H1 (cell line): Measurements from ENCODE around the gene NKPD1. TPM values are rescaled to one million over a fixed set of nuclear protein-coding genes. Genes with fewer than 3 reads are reported as not detected.

Experiments
- CTCF ChIA-PET: fragments of 300-600 bp; sonication (Branson Sonifier 250); formaldehyde crosslinking; loops from one replicate; lab custom pipeline; 2021; ENCODE audit not compliant: partially characterized antibody; lab: Charles Lee
- POLR2A ChIA-PET: fragments of 300-600 bp; sonication (Branson Sonifier 250); formaldehyde crosslinking; loops from one replicate; lab custom pipeline; 2021; ENCODE audit warnings: inconsistent platforms; ENCODE audit not compliant: partially characterized antibody; lab: Charles Lee
- DNase-seq, 2 experiments: peaks; one replicate each; pipeline versions ENCODE4 v3.0.0 to v3.0.0-alpha.2; 2010 to 2022; ENCODE audit warnings: low spot score in 2 of 2, low read depth in 1 of 2, mixed read lengths in 1 of 2
- FAIRE-seq: peaks from 2 replicates; lab custom pipeline; 2011; peaks lifted over from hg19 to GRCh38; lab: Jason Lieb, UNC
- H2AFZ ChIP-seq: 2 replicates; pipeline ENCODE4 v1.8.1; 2012; ENCODE audit warnings: low read length, inconsistent platforms
- H2AK5ac ChIP-seq: 2 replicates; pipeline ENCODE4 v1.6.1; 2013; ENCODE audit warnings: low read depth, low read length
- H2BK120ac ChIP-seq: replicated peaks from 2 replicates; pipeline ENCODE3; 2013; ENCODE audit warnings: low read depth, low read length, inconsistent platforms
- H2BK12ac ChIP-seq: 2 replicates; pipeline ENCODE4 v1.6.1; 2013; ENCODE audit warnings: low read depth, low read length
- H2BK15ac ChIP-seq: 2 replicates; pipeline ENCODE4 v1.6.1; 2013; ENCODE audit warnings: low read length
- H2BK20ac ChIP-seq: 2 replicates; pipeline ENCODE4 v1.6.1; 2013; ENCODE audit warnings: low read length
- H2BK5ac ChIP-seq: 2 replicates; pipeline ENCODE4 v1.6.1; 2013; ENCODE audit warnings: low read depth, low read length
- H3K14ac ChIP-seq: 2 replicates; pipeline ENCODE4 v1.6.1; 2013; ENCODE audit warnings: inconsistent platforms; ENCODE audit not compliant: insufficient read length
- H3K18ac ChIP-seq: 2 replicates; pipeline ENCODE4 v1.6.1; 2013; ENCODE audit warnings: low read length; ENCODE audit errors: extremely low read depth
- H3K23ac ChIP-seq: 2 replicates; pipeline ENCODE4 v1.6.1; 2013; ENCODE audit warnings: inconsistent platforms; ENCODE audit not compliant: insufficient read length
- H3K23me2 ChIP-seq: 2 replicates; pipeline ENCODE4 v1.6.1; 2013; ENCODE audit warnings: low read depth, low read length
- H3K27ac ChIP-seq: 2 replicates; pipeline ENCODE4 v1.6.1; 2011; ENCODE audit warnings: low read depth, low read length, inconsistent platforms
- H3K27me3 ChIP-seq, 4 experiments: replicated peaks in 1 of 4; 1 replicate in 1 of 4; 2 replicates in 3 of 4; pipeline versions ENCODE4 v1.6.1 to v1.8.1; 2011 to 2013; ENCODE audit warnings: low read length in 3 of 4, mild to moderate bottlenecking in 3 of 4, inconsistent platforms in 2 of 4, mixed read lengths in 2 of 4, moderate library complexity in 1 of 4; ENCODE audit not compliant: control insufficient read depth in 3 of 4, insufficient read depth in 3 of 4; ENCODE audit errors: extremely low read depth in 1 of 4
- H3K36me3 ChIP-seq, 4 experiments: 2 replicates each; pipeline versions ENCODE4 v1.6.1 to v1.8.1; 2011 to 2013; ENCODE audit warnings: mild to moderate bottlenecking in 4 of 4, low read length in 3 of 4, moderate library complexity in 2 of 4, control low read depth in 1 of 4, inconsistent platforms in 1 of 4; ENCODE audit not compliant: insufficient read depth in 4 of 4, control insufficient read depth in 2 of 4
- H3K4ac ChIP-seq: replicated peaks from 2 replicates; pipeline ENCODE3; 2013; ENCODE audit warnings: low read length, low read depth, mixed read lengths, inconsistent platforms; ENCODE audit not compliant: insufficient read length
- H3K4me1 ChIP-seq, 4 experiments: replicated peaks in 1 of 4; 1 replicate in 1 of 4; 2 replicates in 3 of 4; pipeline versions ENCODE4 v1.6.1 to v1.8.1; 2011 to 2013; ENCODE audit warnings: low read length in 3 of 4, inconsistent platforms in 2 of 4, mixed read lengths in 1 of 4; ENCODE audit not compliant: insufficient read depth in 4 of 4, control insufficient read depth in 3 of 4
- H3K4me2 ChIP-seq, 2 experiments: 2 replicates each; pipeline versions ENCODE4 v1.6.1 to v1.8.1; 2011 to 2013; ENCODE audit warnings: low read depth in 2 of 2, low read length in 2 of 2, control low read depth in 1 of 2, inconsistent platforms in 1 of 2, mild to moderate bottlenecking in 1 of 2; ENCODE audit not compliant: insufficient read depth in 1 of 2
- H3K4me3 ChIP-seq, 4 experiments: fragments of 200-600, 300-600 bp in 1 of 4; sonication (generic), shearing (Covaris generic), sonication (Bioruptor Twin) in 1 of 4; 2 replicates each; pipeline versions ENCODE4 v1.5.1 to v1.8.1; 2011 to 2016; ENCODE audit warnings: low read length in 4 of 4, low read depth in 3 of 4, control low read depth in 2 of 4, inconsistent platforms in 2 of 4, mild to moderate bottlenecking in 2 of 4, mixed read lengths in 1 of 4, moderate library complexity in 1 of 4; ENCODE audit not compliant: insufficient read depth in 2 of 4; ENCODE audit errors: extremely low read depth in 1 of 4
- H3K56ac ChIP-seq: replicated peaks from 2 replicates; pipeline ENCODE3; 2013; ENCODE audit warnings: low read depth, mild to moderate bottlenecking, mixed read lengths, low read length, inconsistent platforms; ENCODE audit not compliant: insufficient read length
- H3K79me1 ChIP-seq: 2 replicates; pipeline ENCODE4 v1.6.1; 2013; ENCODE audit warnings: low read depth, low read length, control low read depth
- H3K79me2 ChIP-seq, 2 experiments: 2 replicates each; pipeline versions ENCODE4 v1.6.1 to v1.8.1; 2012 to 2013; ENCODE audit warnings: low read length in 2 of 2, mild to moderate bottlenecking in 2 of 2, inconsistent platforms in 1 of 2; ENCODE audit not compliant: insufficient read depth in 2 of 2, control insufficient read depth in 1 of 2
- H3K9ac ChIP-seq, 4 experiments: replicated peaks in 1 of 4; 1 replicate in 1 of 4; 2 replicates in 3 of 4; pipeline versions ENCODE4 v1.6.1 to v1.8.1; 2011 to 2013; ENCODE audit warnings: low read depth in 3 of 4, low read length in 3 of 4, control low read depth in 2 of 4, mild to moderate bottlenecking in 2 of 4, moderate library complexity in 2 of 4, inconsistent platforms in 1 of 4; ENCODE audit errors: extremely low read depth in 1 of 4
- H3K9me3 ChIP-seq, 2 experiments: 2 replicates each; pipeline versions ENCODE4 v1.6.1 to v1.8.1; 2012 to 2013; ENCODE audit warnings: mild to moderate bottlenecking in 2 of 2, moderate library complexity in 2 of 2, control low read depth in 1 of 2, inconsistent platforms in 1 of 2, low read depth in 1 of 2, low read length in 1 of 2, mixed read lengths in 1 of 2; ENCODE audit not compliant: insufficient read depth in 2 of 2
- H4K20me1 ChIP-seq, 2 experiments: replicated peaks in 1 of 2; 2 replicates each; pipeline versions ENCODE3 to v1.8.1; 2011 to 2013; ENCODE audit warnings: inconsistent platforms in 2 of 2, low read length in 2 of 2, mild to moderate bottlenecking in 1 of 2; ENCODE audit not compliant: insufficient read depth in 2 of 2, control insufficient read depth in 1 of 2
- H4K5ac ChIP-seq: 2 replicates; pipeline ENCODE4 v1.6.1; 2013; ENCODE audit warnings: low read length, low read depth, mixed read lengths, inconsistent platforms; ENCODE audit not compliant: insufficient read length
- H4K8ac ChIP-seq: 2 replicates; pipeline ENCODE4 v1.8.0; 2013; ENCODE audit warnings: mild to moderate bottlenecking, moderate library complexity, low read length, inconsistent platforms; ENCODE audit not compliant: insufficient read depth; ENCODE audit errors: extremely low read depth
- H4K91ac ChIP-seq: replicated peaks from 2 replicates; pipeline ENCODE3; 2013; ENCODE audit warnings: low read length, mixed read lengths, inconsistent platforms; ENCODE audit not compliant: insufficient read length
- CBX5 ChIP-seq: fragments of 300-800, 300-1000 bp; sonication (generic); IDR thresholded peaks from 2 replicates; pipeline ENCODE4 v1.7.1; 2016; ENCODE audit warnings: antibody characterized with exemption, low read length, low read depth
- E2F6 ChIP-seq: IDR thresholded peaks from 2 replicates; pipeline ENCODE4 v1.6.1; 2012; ENCODE audit warnings: inconsistent platforms
- EGR1 ChIP-seq: IDR thresholded peaks from 2 replicates; pipeline ENCODE4 v1.6.1; 2011; ENCODE audit warnings: low read depth, low read length, borderline replicate concordance
- JUND ChIP-seq: IDR thresholded peaks from 2 replicates; pipeline ENCODE4 v1.6.1; 2011; ENCODE audit warnings: mild to moderate bottlenecking, improper control_type of control experiment, low read length
- SAP30 ChIP-seq: fragments of 300-600 bp; sonication (generic); IDR thresholded peaks from 2 replicates; pipeline ENCODE4 v1.7.1; 2012; ENCODE audit warnings: low read length, moderate library complexity, mild to moderate bottlenecking, inconsistent platforms; ENCODE audit not compliant: insufficient read depth, insufficient replicate concordance
- TBP ChIP-seq: IDR thresholded peaks from 2 replicates; pipeline ENCODE4 v1.6.1; 2011; ENCODE audit warnings: low read depth, low read length, improper control_type of control experiment
- TCF12 ChIP-seq: IDR thresholded peaks from 2 replicates; pipeline ENCODE4 v1.6.1; 2011; ENCODE audit warnings: low read depth, mild to moderate bottlenecking, low read length
- WGBS, 2 experiments: shearing (Covaris generic) in 1 of 2; methylation state at CpG; one replicate each; pipeline versions ENCODE4 v1.1.6 to v1.1.7; 2013 to 2015; ENCODE audit warnings: low lambda C conversion rate in 2 of 2, mixed read lengths in 2 of 2, inconsistent platforms in 1 of 2, low coverage in 1 of 2, missing lambda C conversion rate in 1 of 2; ENCODE audit not compliant: insufficient replicate concordance in 2 of 2, insufficient coverage in 1 of 2, insufficient read length in 1 of 2; ENCODE audit errors: extremely low coverage in 1 of 2, missing lambda C conversion rate in 1 of 2; 5-methylcytosine and 5-hydroxymethylcytosine counted together
- polyA plus RNA-seq, 7 experiments: library from polyadenylated mRNA; depleted of rRNA in 3 of 7; stranded (reverse) in 5 of 7; unstranded in 2 of 7; fragments of >200 nt in 5 of 7; fragments of 200-250 nt in 2 of 7; gene quantifications; 1 replicate in 5 of 7; 2 replicates in 1 of 7; 4 replicates in 1 of 7; pipeline versions ENCODE4 v1.2.1 to v1.2.3, GENCODE V29; 2011 to 2013; ENCODE audit warnings: missing spikeins in 2 of 7, mixed read lengths in 2 of 7
- total RNA-seq: library from RNA; stranded (reverse); fragmentation: NEBNext Ultra II Directional; extraction: Animal tissue kit (Norgen Biotek cat#: 25700); gene quantifications from 2 replicates; pipeline ENCODE4 v1.2.1, GENCODE V29; 2021

The NKPD1 gene
- total and polyA plus RNA-seq, 2 of the 8 experiments (the other 6 are each of a cell fraction or from before 2014, with no cell fraction given): 0.30 to 0.39 TPM

GRCh38 chr19:45122832-45123231, 38.0 kb downstream of the NKPD1 start:
- TF ChIP-seq TCF12: no peak
- no peak for TF ChIP-seq E2F6
- no peak for TF ChIP-seq JUND
- TF ChIP-seq TBP: no peak
- no peak for TF ChIP-seq CBX5
- no peak for TF ChIP-seq EGR1
- TF ChIP-seq SAP30: no peak
- CTCF ChIA-PET: interaction anchor here (4.4 to 6.1 kb wide), 3 partner anchors 10 to 23 kb away, joined by 44 to 73 read pairs (median 57); no protein-coding TSS in a partner anchor
- DNase-seq (no peak), FAIRE-seq (no peak)
- Histone ChIP-seq H4K20me1 (peaks cover 19 to 49% of the 10 kb centered on the region in 2 experiments), H3K36me3 (no peaks in the 10 kb centered on the region), H3K27me3 (no peaks in the 10 kb centered on the region), H2AFZ (no peak overlapping the region), H3K79me1 (peaks cover 33% of the 10 kb centered on the region), H3K18ac (no peak overlapping the region), H2BK20ac (no peak overlapping the region), H2AK5ac (no peak overlapping the region), H2BK12ac (no peak overlapping the region), H3K56ac (no peak overlapping the region), H4K8ac (no peak overlapping the region), H2BK15ac (no peak overlapping the region), H3K9me3 (no peaks in the 10 kb centered on the region), H3K23ac (no peak overlapping the region), H3K79me2 (peaks cover 0 to 63% of the 10 kb centered on the region in 2 experiments; a peak in 2 of 4 replicates), H2BK120ac (no peak overlapping the region), H3K27ac (no peak overlapping the region), H3K4me2 (no peak overlapping the region), H3K9ac (no peak overlapping the region), H3K4ac (no peak overlapping the region), H3K23me2 (no peaks in the 10 kb centered on the region), H2BK5ac (no peak overlapping the region), H4K5ac (no peak overlapping the region), H4K91ac (no peak overlapping the region), H3K14ac (no peak overlapping the region), H3K4me3 (no peak overlapping the region), H3K4me1 (peaks cover 0 to 4% (median 0%) of the 10 kb centered on the region in 4 experiments; a peak in 4 of 7 replicates)
- 87% methylated on average over 5 of the region's 6 CpGs; no CpG with 5 or more reads in 1 of the 2 experiments for WGBS, 2 experiments
- POLR2A ChIA-PET: interaction anchor here (1.6 to 4.3 kb wide), 3 partner anchors 10 to 33 kb away, joined by 6 to 21 read pairs (median 8); partner anchors contain the start of gene PPP1R37
